OCI-LY7 (cell line): ENCODE measurements around the gene QSOX1. TPM values are rescaled to one million over a fixed set of nuclear protein-coding genes. Genes with fewer than 3 reads are reported as not detected.

Experiments
- BruUV-seq: library from RNA; stranded (reverse); fragments of 400-500 nt; replicated peaks from 2 replicates; lab custom pipeline; 2021; lab: Mats Ljungman, UMichigan
- CTCF ChIA-PET: fragments of 300-600 bp; sonication (Branson Sonifier 250); formaldehyde crosslinking; loops from one replicate; lab custom pipeline; 2022; ENCODE audit warnings: antibody characterized with exemption; ENCODE audit not compliant: unreplicated experiment; lab: Charles Lee
- POLR2A ChIA-PET: fragments of 300-600 bp; sonication (Branson Sonifier 250); formaldehyde crosslinking; loops from one replicate; lab custom pipeline; 2022; ENCODE audit warnings: antibody characterized with exemption; lab: Charles Lee
- DNase-seq: peaks from one replicate; pipeline ENCODE4 v3.0.0-alpha.2; 2015; ENCODE audit warnings: low spot score
- H2AFZ ChIP-seq: fragments of 200-600 bp; sonication (generic), shearing (Covaris generic); 2 replicates; pipeline ENCODE4 v1.6.1; 2014; ENCODE audit warnings: mild to moderate bottlenecking, antibody characterized with exemption, low read length, moderate library complexity
- H3K27ac ChIP-seq: fragments of 200-600 bp; sonication (generic); 2 replicates; pipeline ENCODE4 v1.5.1; 2014; ENCODE audit warnings: mixed run types, low read depth, mild to moderate bottlenecking, moderate library complexity, low read length, inconsistent platforms; ENCODE audit not compliant: poor library complexity, severe bottlenecking
- H3K36me3 ChIP-seq: fragments of 200-600 bp; sonication (generic); 2 replicates; pipeline ENCODE4 v1.6.1; 2014; ENCODE audit warnings: mild to moderate bottlenecking, antibody characterized with exemption, low read length, moderate library complexity, mixed read lengths; ENCODE audit not compliant: insufficient read depth
- H3K4me1 ChIP-seq: fragments of 200-600 bp; sonication (generic); 2 replicates; pipeline ENCODE4 v1.5.1; 2014; ENCODE audit warnings: mild to moderate bottlenecking, low read length; ENCODE audit not compliant: insufficient read depth, poor library complexity, severe bottlenecking
- H3K4me2 ChIP-seq: fragments of 200-600 bp; sonication (generic); 2 replicates; pipeline ENCODE4 v1.6.1; 2014; ENCODE audit warnings: mild to moderate bottlenecking, low read length
- H3K4me3 ChIP-seq: fragments of 200-600 bp; sonication (generic); 2 replicates; pipeline ENCODE4 v1.5.1; 2014; ENCODE audit warnings: mild to moderate bottlenecking, low read depth, low read length; ENCODE audit not compliant: poor library complexity, severe bottlenecking
- H3K79me2 ChIP-seq: fragments of 200-600 bp; sonication (generic); 2 replicates; pipeline ENCODE4 v1.6.1; 2016; ENCODE audit warnings: low read depth, mild to moderate bottlenecking, low read length, moderate library complexity, mixed read lengths; ENCODE audit not compliant: insufficient read depth
- H3K9me2 ChIP-seq: fragments of 200-600 bp; sonication (generic); 2 replicates; pipeline ENCODE4 v1.6.1; 2016; ENCODE audit warnings: mild to moderate bottlenecking, low read length, mixed read lengths; ENCODE audit not compliant: insufficient read depth
- H3K9me3 ChIP-seq: fragments of 200-600 bp; sonication (generic); 2 replicates; pipeline ENCODE4 v1.6.1; 2014; ENCODE audit warnings: mild to moderate bottlenecking, mixed run types, low read length, mixed read lengths
- H4K20me1 ChIP-seq: fragments of 200-600 bp; sonication (generic); 2 replicates; pipeline ENCODE4 v1.6.1; 2014; ENCODE audit warnings: mild to moderate bottlenecking, antibody characterized with exemption, low read length, moderate library complexity, mixed read lengths; ENCODE audit not compliant: insufficient read depth
- CTCF ChIP-seq: fragments of 200-600 bp; sonication (generic); conservative IDR thresholded peaks from 2 replicates; pipeline ENCODE4 v1.5.1; 2014; ENCODE audit warnings: mild to moderate bottlenecking, antibody characterized with exemption, low read length, moderate library complexity, mixed read lengths
- EZH2phosphoT487 ChIP-seq: fragments of 200-600 bp; sonication (generic); IDR thresholded peaks from 2 replicates; pipeline ENCODE4 v1.6.1; 2018; ENCODE audit warnings: low read depth, borderline replicate concordance, mild to moderate bottlenecking, mixed run types, antibody characterized with exemption, low read length, moderate library complexity, mixed read lengths
- intact Hi-C: fragments of 100-400 bp; cut with micrococcal nuclease; formaldehyde crosslinking; loops from one replicate; pipeline ENCODE4 v1.10.0; 2022; ENCODE audit not compliant: unreplicated experiment
- total RNA-seq, 2 experiments: library from RNA; depleted of rRNA in 1 of 2; stranded (reverse); fragments of >200 nt in 1 of 2; shearing (Covaris generic) in 1 of 2; gene quantifications; 2 replicates each; pipeline ENCODE4 v1.2.3, GENCODE V29; 2014 to 2022

The QSOX1 gene
- total RNA-seq, 2 experiments from 2014 or later, result 8.4 to 23.6 TPM

- no TSS peak for BruUV-seq
- H3K4me3 ChIP-seq, result no peak overlapping the region
- H3K9me3 ChIP-seq, result no peaks in the 10 kb centered on the region
- ChIA-PET CTCF (no interaction called here), POLR2A (no interaction called here)
- H3K4me1 ChIP-seq, result no peaks in the 10 kb centered on the region
- intact Hi-C loops, result no loop called here
- no peak for DNase-seq
- H3K9me2 ChIP-seq, result no peaks in the 10 kb centered on the region
- no peak overlapping the region for H2AFZ ChIP-seq
- H4K20me1 ChIP-seq, result no peaks in the 10 kb centered on the region
- no peaks in the 10 kb centered on the region for H3K79me2 ChIP-seq
- no peak overlapping the region for H3K27ac ChIP-seq
- H3K36me3 ChIP-seq, result no peaks in the 10 kb centered on the region
- no peak overlapping the region for H3K4me2 ChIP-seq
- no peak for TF ChIP-seq CTCF
- no peak for TF ChIP-seq EZH2phosphoT487
These were observed 70.2 kb downstream of the QSOX1 start for GRCh38 chr1:180224902-180225301.

- Histone ChIP-seq H3K4me1 (peaks cover 3% of the 10 kb centered on the region), H3K36me3 (no peaks in the 10 kb centered on the region), H3K4me3 (no peak overlapping the region), H3K9me3 (no peaks in the 10 kb centered on the region), H3K27ac (no peak overlapping the region), H2AFZ (no peak overlapping the region), H3K79me2 (no peaks in the 10 kb centered on the region), H3K9me2 (no peaks in the 10 kb centered on the region), H4K20me1 (no peaks in the 10 kb centered on the region), H3K4me2 (no peak overlapping the region)
- no peak for TF ChIP-seq CTCF
- no peak for TF ChIP-seq EZH2phosphoT487
- intact Hi-C loops, result no loop called here
- BruUV-seq, result no TSS peak
- no peak for DNase-seq
- ChIA-PET POLR2A (interaction anchor here (0.7 kb wide), 1 partner anchor 854 kb away, joined by 3 read pairs; no protein-coding TSS in a partner anchor), CTCF (no interaction called here)
These were observed 70.7 kb downstream of the QSOX1 start for GRCh38 chr1:180225403-180225802.

GRCh38 chr1:180227861-180228647 lies 73.4 kb downstream of the QSOX1 start:
- Histone ChIP-seq H3K4me2 (no peak overlapping the region), H3K4me3 (no peak overlapping the region), H3K9me3 (no peaks in the 10 kb centered on the region), H2AFZ (no peak overlapping the region), H3K27ac (no peak overlapping the region), H3K36me3 (no peaks in the 10 kb centered on the region), H4K20me1 (no peaks in the 10 kb centered on the region), H3K4me1 (peaks cover 7% of the 10 kb centered on the region), H3K79me2 (no peaks in the 10 kb centered on the region), H3K9me2 (no peaks in the 10 kb centered on the region)
- ChIA-PET POLR2A (no interaction called here), CTCF (no interaction called here)
- intact Hi-C loops, result no loop called here
- no peak for TF ChIP-seq CTCF
- TF ChIP-seq EZH2phosphoT487, result no peak
- DNase-seq, result no peak
- no TSS peak for BruUV-seq
